ENCODE measurements around the gene ERAL1.
A peak's percentile ranks its signal among the peaks of the same experiment; 100 is the strongest.

The ERAL1 gene

GRCh38 chr17:28899212-28899815, 44.5 kb downstream of the ERAL1 start:
- DNase-seq (ENCODE audit: low spot score): no peak
- Histone ChIP-seq H3K18ac (ENCODE audit: low read length) (no peak overlapping the region), H3K79me1 (ENCODE audit: low read depth, low read length) (no peaks in the 10 kb centered on the region), H2BK5ac (ENCODE audit: low read length) (no peak overlapping the region), H4K8ac (ENCODE audit: low read depth, low read length) (no peak overlapping the region), H2BK120ac (ENCODE audit: low read depth, low read length) (no peak overlapping the region), H3K9me3 (replicated peaks in 1 of 2; ENCODE audit: control insufficient read depth in 2 of 2, insufficient read depth in 1 of 2, low read depth in 1 of 2, low read length in 2 of 2) (no peaks in the 10 kb centered on the region), H3K4me3 (ENCODE audit: low read length in 2 of 2) (no peak overlapping the region), H2BK15ac (ENCODE audit: low read length) (no peak overlapping the region), H2BK12ac (ENCODE audit: low read length) (no peak overlapping the region), H3K4me1 (ENCODE audit: control insufficient read depth in 2 of 2, insufficient read depth in 1 of 2, low read depth in 1 of 2, low read length in 2 of 2) (peaks cover 8 to 12% of the 10 kb centered on the region in 2 donors), H3K36me3 (replicated peaks in 1 of 2; ENCODE audit: control insufficient read depth in 2 of 2, insufficient read depth in 2 of 2, low read length in 2 of 2) (peaks cover 0 to 33% of the 10 kb centered on the region in 2 donors), H3K9ac (ENCODE audit: low read depth, low read length, poor library complexity) (no peak overlapping the region), H3K4me2 (ENCODE audit: insufficient read depth, low read length, poor library complexity, severe bottlenecking) (no peak overlapping the region), H3K23ac (ENCODE audit: low read depth, low read length, poor library complexity) (no peak overlapping the region), H2AFZ (ENCODE audit: low read length) (no peak overlapping the region), H3K27ac (replicated peaks; ENCODE audit: low read length) (no peak overlapping the region), H3K4ac (ENCODE audit: low read length) (no peak overlapping the region), H3K27me3 (ENCODE audit: control insufficient read depth in 3 of 3, insufficient read depth in 3 of 3, low read depth in 1 of 3, low read length in 3 of 3) (no peaks in the 10 kb centered on the region), H3K14ac (ENCODE audit: low read length) (no peak overlapping the region), H2AK5ac (ENCODE audit: low read depth, low read length) (no peak overlapping the region), H4K91ac (ENCODE audit: low read depth, low read length, poor library complexity) (no peak overlapping the region)
- WGBS, 2 donors (ENCODE audit: extremely low coverage in 2 of 2, insufficient read length in 2 of 2, insufficient replicate concordance in 1 of 2): no CpG with 5 or more reads among the region's 5 CpGs

- Histone ChIP-seq H3K4ac (ENCODE audit: low read length) (no peak overlapping the region), H4K8ac (ENCODE audit: low read depth, low read length) (no peak overlapping the region), H2BK120ac (ENCODE audit: low read depth, low read length) (no peak overlapping the region), H2BK5ac (ENCODE audit: low read length) (no peak overlapping the region), H3K79me1 (ENCODE audit: low read depth, low read length) (no peaks in the 10 kb centered on the region), H2BK15ac (ENCODE audit: low read length) (no peak overlapping the region), H4K91ac (ENCODE audit: low read depth, low read length, poor library complexity) (no peak overlapping the region), H3K14ac (ENCODE audit: low read length) (no peak overlapping the region), H3K9me3 (replicated peaks in 1 of 2; ENCODE audit: control insufficient read depth in 2 of 2, insufficient read depth in 1 of 2, low read depth in 1 of 2, low read length in 2 of 2) (no peaks in the 10 kb centered on the region), H3K23ac (ENCODE audit: low read depth, low read length, poor library complexity) (no peak overlapping the region), H2AFZ (ENCODE audit: low read length) (no peak overlapping the region), H3K4me2 (ENCODE audit: insufficient read depth, low read length, poor library complexity, severe bottlenecking) (no peak overlapping the region), H3K4me1 (ENCODE audit: control insufficient read depth in 2 of 2, insufficient read depth in 1 of 2, low read depth in 1 of 2, low read length in 2 of 2) (peaks cover 4 to 8% of the 10 kb centered on the region in 2 donors), H3K18ac (ENCODE audit: low read length) (no peak overlapping the region), H2BK12ac (ENCODE audit: low read length) (no peak overlapping the region), H3K36me3 (replicated peaks in 1 of 2; ENCODE audit: control insufficient read depth in 2 of 2, insufficient read depth in 2 of 2, low read length in 2 of 2) (peaks cover 2 to 43% of the 10 kb centered on the region in 2 donors), H3K9ac (ENCODE audit: low read depth, low read length, poor library complexity) (peak overlapping the region; percentile 2), H3K27ac (replicated peaks; ENCODE audit: low read length) (no peak overlapping the region), H3K27me3 (ENCODE audit: control insufficient read depth in 3 of 3, insufficient read depth in 3 of 3, low read depth in 1 of 3, low read length in 3 of 3) (no peaks in the 10 kb centered on the region), H3K4me3 (ENCODE audit: low read length in 2 of 2) (peak overlapping the region in 1 of 2 donors; percentile 72), H2AK5ac (ENCODE audit: low read depth, low read length) (peak overlapping the region; percentile 10)
- no peak for DNase-seq (ENCODE audit: low spot score)
- WGBS, 2 donors (ENCODE audit: extremely low coverage in 2 of 2, insufficient read length in 2 of 2, insufficient replicate concordance in 1 of 2): no CpG with 5 or more reads among the region's 24 CpGs
These were observed 46.3 kb downstream of the ERAL1 start for GRCh38 chr17:28900986-28901726.

GRCh38 chr17:28901866-28902818, 47.3 kb downstream of the ERAL1 start:
- Histone ChIP-seq H4K91ac (ENCODE audit: low read depth, low read length, poor library complexity) (no peak overlapping the region), H3K79me1 (ENCODE audit: low read depth, low read length) (no peaks in the 10 kb centered on the region)

More at GRCh38 chr17:28901866-28902818, 47.3 kb downstream of the ERAL1 start:
- DNase-seq (ENCODE audit: low spot score): peak; percentile 45
- Histone ChIP-seq H3K4me2 (ENCODE audit: insufficient read depth, low read length, poor library complexity, severe bottlenecking) (peak overlapping the region; percentile 84), H3K4ac (ENCODE audit: low read length) (no peak overlapping the region), H3K9ac (ENCODE audit: low read depth, low read length, poor library complexity) (peak overlapping the region; percentile 91), H2AFZ (ENCODE audit: low read length) (peak overlapping the region; percentile 98), H3K27ac (replicated peaks; ENCODE audit: low read length) (peak overlapping the region; percentile 70), H2BK5ac (ENCODE audit: low read length) (peak overlapping the region; percentile 63), H3K4me1 (ENCODE audit: control insufficient read depth in 2 of 2, insufficient read depth in 1 of 2, low read depth in 1 of 2, low read length in 2 of 2) (peaks cover 1 to 6% of the 10 kb centered on the region in 2 donors), H4K8ac (ENCODE audit: low read depth, low read length) (no peak overlapping the region), H3K23ac (ENCODE audit: low read depth, low read length, poor library complexity) (peak overlapping the region; percentile 89), H2BK120ac (ENCODE audit: low read depth, low read length) (no peak overlapping the region), H2BK15ac (ENCODE audit: low read length) (no peak overlapping the region), H3K36me3 (replicated peaks in 1 of 2; ENCODE audit: control insufficient read depth in 2 of 2, insufficient read depth in 2 of 2, low read length in 2 of 2) (peaks cover 12 to 53% of the 10 kb centered on the region in 2 donors), H3K9me3 (replicated peaks in 1 of 2; ENCODE audit: control insufficient read depth in 2 of 2, insufficient read depth in 1 of 2, low read depth in 1 of 2, low read length in 2 of 2) (no peaks in the 10 kb centered on the region), H3K4me3 (ENCODE audit: low read length in 2 of 2) (peak overlapping the region; percentile 72 to 94), H2AK5ac (ENCODE audit: low read depth, low read length) (no peak overlapping the region), H3K14ac (ENCODE audit: low read length) (peak overlapping the region; percentile 98), H2BK12ac (ENCODE audit: low read length) (no peak overlapping the region), H3K18ac (ENCODE audit: low read length) (peak overlapping the region; percentile 98), H3K27me3 (ENCODE audit: control insufficient read depth in 3 of 3, insufficient read depth in 3 of 3, low read depth in 1 of 3, low read length in 3 of 3) (no peaks in the 10 kb centered on the region)
- WGBS, 2 donors (ENCODE audit: extremely low coverage in 2 of 2, insufficient read length in 2 of 2, insufficient replicate concordance in 1 of 2): no CpG with 5 or more reads among the region's 62 CpGs
